Panc1 (cell line): ENCODE data around the gene RUSF1.

Source experiments
- CTCF ChIP-seq: fragments of 450-650 bp; IDR thresholded peaks from 2 replicates; pipeline ENCODE4 v1.5.1; 2017; ENCODE audit warnings: mild to moderate bottlenecking
- POLR2AphosphoS5 ChIP-seq: IDR thresholded peaks from 2 replicates; pipeline ENCODE4 v1.6.1; 2012; ENCODE audit warnings: mild to moderate bottlenecking, low read depth, low read length, moderate library complexity
- REST ChIP-seq, 2 experiments: IDR thresholded peaks; 2 replicates each; pipeline ENCODE4 v1.6.1; 2011 to 2012; ENCODE audit warnings: low read depth in 2 of 2, control low read depth in 1 of 2, low read length in 1 of 2, mild to moderate bottlenecking in 1 of 2, moderate library complexity in 1 of 2; ENCODE audit not compliant: insufficient read depth in 1 of 2
- TCF7L2 ChIP-seq: IDR thresholded peaks from 2 replicates; pipeline ENCODE4 v1.6.1; 2011; ENCODE audit warnings: mild to moderate bottlenecking, low read depth, low read length, inconsistent platforms

- TF ChIP-seq CTCF: no peak
- TF ChIP-seq REST (IDR thresholded peaks at IDR 0.05; ENCODE audit: insufficient read depth in 1 of 2, low read depth in 2 of 2, low read length in 1 of 2): no peak
- TF ChIP-seq POLR2AphosphoS5: no peak; the same call in 1 of the 2 replicates
- TF ChIP-seq TCF7L2: no peak
These were observed 20.3 kb downstream of the RUSF1 start for GRCh38 chr16:31487720-31488467.
